Thyroid gland (tissue), 4 donors: Measurements from ENCODE around the gene C11orf71.

ENCODE experiments used
- CTCF ChIP-seq, 6 experiments: fragments of 200-600 bp in 3 of 6; fragments of 450-650 bp in 3 of 6; sonication (generic) in 3 of 6; IDR thresholded peaks; one replicate each; pipeline ENCODE4 v1.5.1; 2016 to 2019; ENCODE audit warnings: antibody characterized with exemption in 6 of 6, mild to moderate bottlenecking in 2 of 6, inconsistent platforms in 1 of 6, moderate library complexity in 1 of 6
- POLR2A ChIP-seq, 2 donors: fragments of 450-650 bp; IDR thresholded peaks; one replicate each; pipeline ENCODE4 v1.6.1; 2017; ENCODE audit warnings: antibody characterized with exemption in 2 of 2, mild to moderate bottlenecking in 2 of 2, moderate library complexity in 1 of 2

- peak in 1 of 6 experiments; percentile 10 for TF ChIP-seq CTCF (IDR thresholded peaks at IDR 0.05)
- TF ChIP-seq POLR2A (IDR thresholded peaks at IDR 0.05), result peak; percentile 83 to 99
These were observed at the start of gene C11orf71, which contains the start of gene RBM7 for GRCh38 chr11:114400216-114400914.
